HepG2 (cell line): ENCODE measurements around the gene HYAL2. TPM values are rescaled to one million over a fixed set of nuclear protein-coding genes. Genes with fewer than 3 reads are reported as not detected.

Source experiments
- ERF ChIP-seq: IDR thresholded peaks from 2 replicates; pipeline ENCODE4 v1.6.1; 2018; ENCODE audit warnings: missing biosample characterization, missing genetic modification reagents
- GLI4 ChIP-seq: sonication (generic); formaldehyde crosslinking; IDR thresholded peaks from 2 replicates; pipeline ENCODE4 v1.5.1; 2020; ENCODE audit warnings: missing genetic modification reagents, mild to moderate bottlenecking, moderate library complexity, borderline replicate concordance
- HDAC6 ChIP-seq: fragments of 200-600 bp; sonication (generic); IDR thresholded peaks from 2 replicates; pipeline ENCODE4 v1.7.0; 2017; ENCODE audit warnings: mild to moderate bottlenecking, antibody characterized with exemption, low read length, low read depth
- KDM1A ChIP-seq: IDR thresholded peaks from 2 replicates; pipeline ENCODE4 v1.6.1; 2016; ENCODE audit warnings: missing compliant biosample characterization
- MIER3 ChIP-seq: IDR thresholded peaks from 2 replicates; pipeline ENCODE4 v1.6.1; 2016; ENCODE audit warnings: missing compliant biosample characterization, borderline replicate concordance
- MXD1 ChIP-seq: sonication (generic); formaldehyde crosslinking; IDR thresholded peaks from 2 replicates; pipeline ENCODE4 v1.4.0; 2020; ENCODE audit warnings: mild to moderate bottlenecking, missing genetic modification reagents
- MYPOP ChIP-seq: sonication (generic); formaldehyde crosslinking; IDR thresholded peaks from 2 replicates; pipeline ENCODE4 v1.8.1; 2023; ENCODE audit warnings: mild to moderate bottlenecking, moderate library complexity, missing genetic modification reagents
- NCOR1 ChIP-seq: fragments of 200-600 bp; sonication (generic); IDR thresholded peaks from 2 replicates; pipeline ENCODE4 v1.7.0; 2017; ENCODE audit warnings: antibody characterized with exemption, low read length, borderline replicate concordance
- NFYB ChIP-seq: sonication (generic); formaldehyde crosslinking; IDR thresholded peaks from 2 replicates; pipeline ENCODE4 v1.4.0; 2020; ENCODE audit warnings: missing genetic modification reagents
- NFYC ChIP-seq: IDR thresholded peaks from 2 replicates; pipeline ENCODE4 v1.6.1; 2016; ENCODE audit warnings: missing genetic modification reagents, missing compliant biosample characterization
- PHF20 ChIP-seq: sonication (generic); formaldehyde crosslinking; IDR thresholded peaks from 2 replicates; pipeline ENCODE4 v1.5.0; 2020; ENCODE audit warnings: mild to moderate bottlenecking, missing genetic modification reagents
- PTBP1 ChIP-seq: fragments of 200-400 bp; formaldehyde crosslinking; IDR thresholded peaks from 2 replicates; pipeline ENCODE4 v1.6.1; 2018; ENCODE audit warnings: low read length, low read depth; ENCODE audit not compliant: poor library complexity, severe bottlenecking
- SMAD9 ChIP-seq: sonication (generic); formaldehyde crosslinking; IDR thresholded peaks from 2 replicates; pipeline ENCODE4 v1.5.1; 2020; ENCODE audit warnings: mild to moderate bottlenecking, missing genetic modification reagents
- SP140L ChIP-seq: sonication (generic); formaldehyde crosslinking; IDR thresholded peaks from 2 replicates; pipeline ENCODE4 v1.4.0; 2020; ENCODE audit warnings: missing genetic modification reagents, borderline replicate concordance
- SSRP1 ChIP-seq: IDR thresholded peaks from 2 replicates; pipeline ENCODE4 v1.6.1; 2016; ENCODE audit warnings: control low read depth
- ZBTB2 ChIP-seq: sonication (generic); formaldehyde crosslinking; IDR thresholded peaks from 2 replicates; pipeline ENCODE4 v1.8.0; 2022; ENCODE audit warnings: low read depth, missing genetic modification reagents
- ZMYM2 ChIP-seq: sonication (generic); formaldehyde crosslinking; IDR thresholded peaks from 2 replicates; pipeline ENCODE4 v1.8.0; 2022; ENCODE audit warnings: mild to moderate bottlenecking, missing genetic modification reagents
- ZNF10 ChIP-seq: sonication (generic); formaldehyde crosslinking; IDR thresholded peaks from 2 replicates; pipeline ENCODE4 v1.4.0; 2020; ENCODE audit warnings: mild to moderate bottlenecking, low read depth, missing genetic modification reagents, borderline replicate concordance
- ZNF274 ChIP-seq: sonication (generic); formaldehyde crosslinking; IDR thresholded peaks from 2 replicates; pipeline ENCODE4 v1.5.1; 2020; ENCODE audit warnings: mild to moderate bottlenecking, missing genetic modification reagents
- ZNF282 ChIP-seq: fragments of 450-650 bp; IDR thresholded peaks from 2 replicates; pipeline ENCODE4 v1.6.1; 2018; ENCODE audit not compliant: partially characterized antibody
- ZNF382 ChIP-seq: sonication (generic); formaldehyde crosslinking; IDR thresholded peaks from 2 replicates; pipeline ENCODE4 v1.5.0; 2020; ENCODE audit warnings: missing genetic modification reagents, mild to moderate bottlenecking, borderline replicate concordance
- ZNF629 ChIP-seq: sonication (generic); formaldehyde crosslinking; conservative IDR thresholded peaks from 2 replicates; pipeline ENCODE4 v1.5.0; 2020; ENCODE audit warnings: missing genetic modification reagents
- ZSCAN31 ChIP-seq: sonication (generic); formaldehyde crosslinking; IDR thresholded peaks from 2 replicates; pipeline ENCODE4 v1.5.0; 2020; ENCODE audit warnings: low read depth, mild to moderate bottlenecking, missing genetic modification reagents
- polyA plus RNA-seq, 8 experiments: library from polyadenylated mRNA; depleted of rRNA in 3 of 8; stranded (reverse) in 7 of 8; unstranded in 1 of 8; fragments of >200 nt; fragmentation: Illumina TruSeq in 4 of 8; extraction: Trizol in 4 of 8; gene quantifications; 2 replicates each; pipeline versions ENCODE4 v1.2.1 to v1.2.3, GENCODE V29; 2011 to 2016; ENCODE audit warnings: low read depth in 4 of 8, missing spikeins in 1 of 8, mixed read lengths in 1 of 8; ENCODE audit not compliant: insufficient read depth in 1 of 8
- total RNA-seq, 5 experiments: library from RNA; depleted of rRNA; stranded (reverse); fragments of >200 nt; fragmentation: Illumina TruSeq; extraction: Trizol; gene quantifications; 2 replicates each; pipeline ENCODE4 v1.2.3, GENCODE V29; 2016; ENCODE audit warnings: low read depth in 1 of 5
- TF ChIP-seq, protein P1 (sequence below): sonication (generic); formaldehyde crosslinking; IDR thresholded peaks from 2 replicates; pipeline ENCODE4 v1.4.0; 2020; ENCODE audit warnings: mild to moderate bottlenecking, missing genetic modification reagents
- TF ChIP-seq, protein P2 (sequence below): sonication (generic); formaldehyde crosslinking; IDR thresholded peaks from 2 replicates; pipeline ENCODE4 v1.5.0; 2020; ENCODE audit warnings: mild to moderate bottlenecking, missing genetic modification reagents, borderline replicate concordance

HYAL2 gene
- total and polyA plus RNA-seq, 2 of the 13 experiments (the other 11 are each of a cell fraction or from before 2014, with no cell fraction given): 76.2 to 102 TPM

GRCh38 chr3:50324351-50325112 is 2.0 kb upstream of the HYAL2 start (continued):
- TF ChIP-seq, protein P1, sequence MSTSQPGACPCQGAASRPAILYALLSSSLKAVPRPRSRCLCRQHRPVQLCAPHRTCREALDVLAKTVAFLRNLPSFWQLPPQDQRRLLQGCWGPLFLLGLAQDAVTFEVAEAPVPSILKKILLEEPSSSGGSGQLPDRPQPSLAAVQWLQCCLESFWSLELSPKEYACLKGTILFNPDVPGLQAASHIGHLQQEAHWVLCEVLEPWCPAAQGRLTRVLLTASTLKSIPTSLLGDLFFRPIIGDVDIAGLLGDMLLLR (CRISPR knock-in tag): no peak
- no peak for TF ChIP-seq GLI4 (CRISPR knock-in tag)
- TF ChIP-seq MIER3 (CRISPR knock-in tag): peak; percentile 21; the same call in 1 of the 2 replicates
- peak; percentile 39; the same call in 1 of the 2 replicates for TF ChIP-seq ERF (CRISPR knock-in tag)
- no peak for TF ChIP-seq ZBTB2 (CRISPR knock-in tag)
- no peak for TF ChIP-seq ZNF629
- TF ChIP-seq ZSCAN31 (CRISPR knock-in tag): peak; percentile 64; the same call in 1 of the 2 replicates
- TF ChIP-seq PHF20 (CRISPR knock-in tag): no peak
- TF ChIP-seq NCOR1: peak; percentile 65; the same call in 1 of the 2 replicates
- TF ChIP-seq SSRP1 (CRISPR knock-in tag): 0 out of 2 replicates have a peak, but pooled peaks have one; percentile 17
- TF ChIP-seq ZNF274 (CRISPR knock-in tag): no peak
- no peak for TF ChIP-seq KDM1A
- TF ChIP-seq MXD1 (CRISPR knock-in tag): no peak
- no peak for TF ChIP-seq NFYC (CRISPR knock-in tag)
- TF ChIP-seq, protein P2, sequence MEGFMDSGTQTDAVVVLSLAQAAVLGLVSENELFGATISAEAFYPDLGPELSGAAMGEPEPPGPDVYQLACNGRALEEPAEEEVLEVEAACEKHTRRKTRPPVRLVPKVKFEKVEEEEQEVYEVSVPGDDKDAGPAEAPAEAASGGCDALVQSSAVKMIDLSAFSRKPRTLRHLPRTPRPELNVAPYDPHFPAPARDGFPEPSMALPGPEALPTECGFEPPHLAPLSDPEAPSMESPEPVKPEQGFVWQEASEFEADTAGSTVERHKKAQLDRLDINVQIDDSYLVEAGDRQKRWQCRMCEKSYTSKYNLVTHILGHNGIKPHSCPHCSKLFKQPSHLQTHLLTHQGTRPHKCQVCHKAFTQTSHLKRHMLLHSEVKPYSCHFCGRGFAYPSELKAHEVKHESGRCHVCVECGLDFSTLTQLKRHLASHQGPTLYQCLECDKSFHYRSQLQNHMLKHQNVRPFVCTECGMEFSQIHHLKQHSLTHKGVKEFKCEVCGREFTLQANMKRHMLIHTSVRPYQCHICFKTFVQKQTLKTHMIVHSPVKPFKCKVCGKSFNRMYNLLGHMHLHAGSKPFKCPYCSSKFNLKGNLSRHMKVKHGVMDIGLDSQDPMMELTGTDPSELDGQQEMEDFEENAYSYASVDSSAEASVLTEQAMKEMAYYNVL (CRISPR knock-in tag): no peak
- no peak for TF ChIP-seq PTBP1
- TF ChIP-seq ZMYM2: no peak
- no peak for TF ChIP-seq MYPOP (CRISPR knock-in tag)
- TF ChIP-seq SP140L: no peak
- no peak for TF ChIP-seq NFYB (CRISPR knock-in tag)
- no peak for TF ChIP-seq ZNF10
- TF ChIP-seq ZNF282: no peak
- TF ChIP-seq HDAC6: no peak
- no peak for TF ChIP-seq SMAD9 (CRISPR knock-in tag)
- TF ChIP-seq ZNF382 (CRISPR knock-in tag): no peak
